SKM-1 treated with dmso at 0.1 percent for 144 hours (cell line): ENCODE results near the gene CDPF1.
"Not testable (repeated sequence)": the region's sequence is repeated elsewhere in the genome, so short reads cannot be mapped to it uniquely, and the experiment has no call there.

Source experiments
- DNase-seq: peaks from one replicate; lab custom pipeline; 2025; ENCODE audit not compliant: unreplicated experiment; lab: John Stamatoyannopoulos, UW

The CDPF1 gene

GRCh38 chr22:46226577-46226976 lies 23.5 kb downstream of the CDPF1 start:
- no peak for DNase-seq

DNA sequence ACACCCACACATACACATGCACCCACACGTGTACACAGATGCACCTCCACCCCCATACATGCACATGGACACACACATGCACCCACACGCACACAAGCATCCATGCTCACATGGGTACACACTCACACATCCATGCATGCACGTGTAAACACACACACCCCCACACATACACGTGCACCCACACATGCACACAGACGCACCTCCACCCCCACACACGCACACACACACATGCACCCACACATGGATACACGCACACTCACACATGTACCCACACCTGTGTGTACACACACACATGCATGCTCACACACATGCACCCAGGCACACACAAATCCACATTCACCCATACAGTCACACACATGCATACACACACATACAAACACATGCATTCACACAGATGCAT lies 24.5 kb downstream of the CDPF1 start:
- no peak for DNase-seq

DNA sequence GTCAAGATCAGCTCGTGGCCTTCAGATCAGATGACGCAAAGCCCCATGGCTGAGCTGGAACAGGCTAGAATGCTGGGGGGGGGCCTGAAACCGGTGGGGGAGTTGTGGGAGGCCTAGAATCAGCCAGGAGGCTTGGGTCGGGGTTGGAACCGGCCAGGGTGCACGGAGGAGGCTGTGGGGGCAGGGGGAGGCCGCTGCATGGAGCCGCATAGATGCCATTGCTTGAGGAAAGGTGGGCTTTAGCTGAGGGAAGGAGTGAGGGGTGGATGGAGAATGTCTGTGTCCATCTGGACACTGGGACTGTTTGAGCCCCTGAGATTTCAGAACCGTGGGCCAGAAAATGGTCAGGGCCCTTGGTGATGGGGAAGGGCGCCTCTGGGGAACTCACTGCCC lies 25.2 kb downstream of the CDPF1 start:
- no peak for DNase-seq

- no peak for DNase-seq
These were observed 25.8 kb downstream of the CDPF1 start for GRCh38 chr22:46224044-46224897.

DNA sequence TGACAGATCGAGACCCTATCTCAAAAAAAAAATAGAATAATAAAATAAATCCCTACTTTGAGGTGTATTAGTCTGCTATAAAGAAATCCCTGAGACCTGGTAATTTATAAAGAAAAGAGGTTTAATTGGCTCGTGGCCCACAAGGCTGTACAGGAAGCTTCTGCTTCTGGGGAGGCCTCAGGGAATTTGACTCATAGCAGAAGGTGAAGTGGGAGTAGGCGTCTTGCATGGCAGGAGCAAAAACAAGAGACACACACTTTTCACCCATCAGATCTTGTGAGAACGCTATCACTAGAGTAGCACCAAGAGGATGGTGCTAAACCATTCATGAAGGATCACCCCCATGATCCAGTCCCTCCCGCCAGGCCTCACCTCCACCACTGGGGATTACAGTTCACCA lies 29.2 kb downstream of the CDPF1 start:
- DNase-seq: no peak

DNA sequence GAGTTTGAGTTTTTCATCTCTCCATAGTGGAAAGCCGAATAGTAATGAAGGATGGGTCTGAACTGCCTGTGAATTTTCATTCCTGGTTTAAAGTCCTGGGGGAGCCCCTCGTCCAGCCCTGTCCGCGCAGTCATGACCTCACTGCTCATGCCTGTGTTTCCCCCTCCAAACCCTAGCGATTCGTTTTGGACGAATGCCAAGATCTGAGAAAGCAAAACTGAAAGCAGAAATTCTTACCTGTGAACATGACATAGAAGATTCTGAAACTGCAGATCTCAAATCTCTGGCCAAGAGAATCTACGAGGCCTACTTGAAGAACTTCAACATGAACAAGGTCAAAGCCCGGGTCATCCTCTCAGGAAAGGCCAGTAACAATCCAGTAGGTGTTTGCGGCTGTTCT lies 30.5 kb downstream of the CDPF1 start:
- DNase-seq: no peak

DNA sequence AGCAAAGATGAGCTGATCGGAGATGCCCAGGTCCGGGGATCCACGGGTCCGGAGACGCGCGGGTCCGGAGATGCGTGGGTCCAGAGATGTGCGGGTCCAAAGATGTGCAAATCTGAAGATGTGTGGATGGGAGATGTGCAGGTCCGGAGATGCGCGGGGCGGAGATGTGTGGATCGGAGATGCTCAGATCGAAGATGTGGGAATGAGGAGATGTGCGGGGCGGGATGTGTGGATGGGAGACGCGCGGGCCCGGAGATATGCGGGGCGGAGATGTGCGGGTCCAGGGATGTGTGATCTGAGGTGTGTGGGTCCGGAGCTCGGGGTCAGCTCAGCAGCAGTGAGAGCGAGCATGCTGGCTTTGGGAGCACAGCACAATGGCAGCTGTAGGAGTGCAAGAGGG lies 35.5 kb downstream of the CDPF1 start:
- DNase-seq: no peak

GRCh38 chr22:46214149-46214548 lies 35.9 kb downstream of the CDPF1 start:
- DNase-seq: no peak

DNA sequence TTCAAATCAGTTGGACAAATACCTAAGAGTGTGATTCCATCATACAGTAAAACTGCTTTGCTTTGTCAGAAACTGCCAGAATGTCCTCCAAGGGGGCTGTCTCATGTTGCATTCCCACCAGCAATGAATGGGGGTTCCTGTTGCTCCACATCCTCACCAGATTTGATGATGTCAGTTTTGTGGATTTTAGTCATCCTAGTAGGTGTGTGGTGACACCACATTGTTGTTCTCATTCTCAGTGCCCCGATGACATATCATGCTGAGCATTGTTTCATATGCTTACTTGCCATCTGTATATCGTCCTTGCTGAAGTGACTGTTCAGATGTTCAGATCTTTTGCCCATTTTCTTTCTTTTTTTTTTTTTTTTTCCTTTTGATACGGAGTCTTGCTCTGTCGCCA lies 37.0 kb downstream of the CDPF1 start:
- DNase-seq: no peak

DNA sequence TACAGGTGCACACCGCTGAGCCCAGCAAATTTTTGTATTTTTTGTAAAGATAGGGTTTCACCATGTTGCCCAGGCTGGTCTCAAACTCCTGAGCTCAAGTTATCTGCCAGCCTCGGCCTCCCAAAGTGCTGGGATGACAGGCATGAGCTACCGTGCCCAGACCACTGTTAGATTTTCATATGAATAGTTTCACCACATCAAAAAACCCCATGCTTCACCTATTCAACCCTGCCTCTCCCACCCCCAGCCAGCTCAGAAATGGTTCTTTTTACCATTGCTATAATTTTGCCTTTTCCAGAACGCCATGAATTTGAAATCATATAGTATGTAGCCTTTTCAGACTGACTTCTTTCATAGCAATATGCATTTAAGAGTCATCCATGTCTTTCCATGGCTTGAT lies 37.9 kb downstream of the CDPF1 start:
- no peak for DNase-seq

GRCh38 chr22:46209262-46209661 lies 40.8 kb downstream of the CDPF1 start:
- no peak for DNase-seq

DNA sequence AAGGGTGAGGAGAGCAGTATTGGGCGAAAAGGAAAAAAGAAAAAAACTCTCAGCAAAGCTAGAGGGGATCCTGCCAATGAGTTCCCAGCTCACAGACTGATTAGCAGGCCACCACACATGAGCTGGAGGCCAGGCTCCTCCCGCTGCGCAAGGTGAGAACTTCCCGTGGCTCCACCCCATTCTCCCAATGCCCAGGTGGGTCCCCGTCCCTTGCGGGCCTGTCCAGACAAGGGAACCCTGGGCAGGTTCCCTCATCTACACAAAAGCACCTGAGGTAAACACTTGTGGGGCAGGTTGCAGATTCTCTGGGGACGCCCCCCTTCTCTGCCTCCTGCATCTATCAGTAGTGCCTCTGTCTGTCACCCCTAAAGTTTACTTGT lies 46.5 kb downstream of the CDPF1 start:
- no peak for DNase-seq

- no peak for DNase-seq
These were observed 47.0 kb downstream of the CDPF1 start for GRCh38 chr22:46202897-46203600.

- DNase-seq: no peak
These were observed 48.9 kb downstream of the CDPF1 start for GRCh38 chr22:46201059-46201757.

DNA sequence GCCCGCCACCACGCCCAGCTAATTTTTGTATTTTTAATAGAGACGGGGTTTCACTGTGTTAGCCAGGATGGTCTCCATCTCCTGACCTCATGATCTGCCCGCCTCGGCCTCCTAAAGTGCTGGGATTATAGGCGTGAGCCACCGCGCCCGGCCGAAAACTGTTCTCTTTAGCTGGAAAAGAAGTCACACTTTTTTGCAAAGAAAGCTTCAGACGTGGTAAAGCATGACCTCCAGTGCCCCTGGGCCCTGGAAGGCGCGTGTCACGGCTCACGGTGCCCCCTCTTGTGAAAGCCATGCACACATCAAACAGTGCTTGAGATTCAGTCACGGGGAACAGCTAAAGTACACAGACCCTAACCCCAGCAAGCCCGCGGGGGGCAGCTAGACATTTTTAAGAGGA lies 51.3 kb downstream of the CDPF1 start:
- not testable (repeated sequence) for DNase-seq

GRCh38 chr22:46198274-46198673 lies 51.8 kb downstream of the CDPF1 start:
- no peak for DNase-seq

GRCh38 chr22:46196278-46196677 lies 53.8 kb downstream of the CDPF1 start:
- no peak for DNase-seq

DNA sequence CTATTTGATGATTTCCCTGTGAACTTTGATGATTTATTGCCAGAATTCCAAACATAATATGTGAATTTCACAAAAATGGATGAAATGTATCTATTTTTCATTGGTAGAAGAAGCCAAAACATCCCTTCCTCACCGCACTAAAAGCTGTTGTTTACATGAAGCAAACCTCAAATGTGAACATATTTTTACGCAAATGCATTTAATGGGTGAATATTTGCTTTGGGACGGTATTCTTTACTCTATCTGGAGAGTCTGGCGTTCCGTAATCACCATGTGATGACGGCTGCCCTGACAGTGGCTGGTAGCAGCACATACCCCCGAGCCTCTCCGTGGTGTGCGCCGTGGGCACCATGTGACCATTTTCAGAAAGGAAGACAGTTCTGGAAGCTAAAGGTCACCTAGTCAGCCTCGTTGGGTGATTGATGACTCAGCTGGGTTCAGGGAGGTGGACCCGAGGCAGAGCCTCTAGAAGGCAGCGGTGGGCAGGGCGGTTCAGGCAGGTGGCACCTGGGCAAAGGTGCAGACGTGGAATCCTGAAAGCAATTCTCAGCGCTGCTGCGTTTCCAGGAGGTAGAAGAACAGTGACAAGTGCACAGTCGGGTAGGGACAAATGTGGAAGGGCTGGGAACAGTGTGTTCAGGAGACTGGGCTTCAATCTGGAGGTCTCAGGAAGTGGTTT lies 54.5 kb downstream of the CDPF1 start:
- DNase-seq: no peak
